ENCODE results near the gene SMCO3. TPM values are rescaled to one million over a fixed set of nuclear protein-coding genes. Genes with fewer than 3 reads are reported as not detected.

SMCO3 gene
- total RNA-seq = 1.4 to 1.5 TPM (median 1.5 TPM) in 3 replicates

DNA sequence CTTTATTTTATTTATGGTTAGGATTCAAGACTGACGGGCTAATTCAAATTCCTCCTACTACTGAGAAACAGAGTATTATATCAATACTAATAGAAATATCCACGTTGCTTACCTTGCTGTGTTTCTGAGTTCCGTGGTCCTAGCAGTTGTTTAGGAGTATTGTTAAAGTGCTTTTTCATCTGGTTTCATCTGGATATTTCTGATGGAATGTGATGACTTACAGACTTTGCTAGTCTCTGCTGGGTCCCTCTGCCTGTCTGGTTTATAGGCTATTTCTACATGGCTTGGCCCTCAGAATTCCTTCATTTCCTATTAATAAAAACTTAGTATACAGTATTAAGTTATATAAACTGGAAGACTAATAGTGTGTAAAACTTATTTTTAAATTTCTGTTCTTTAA lies at the start of gene SMCO3:
Gene SMCO3 (minus strand): TSS at position 169 of the 400 bp plus-strand sequence. CDS start 7,502 bp downstream, outside the sequence.
- TF ChIP-seq, protein P1, sequence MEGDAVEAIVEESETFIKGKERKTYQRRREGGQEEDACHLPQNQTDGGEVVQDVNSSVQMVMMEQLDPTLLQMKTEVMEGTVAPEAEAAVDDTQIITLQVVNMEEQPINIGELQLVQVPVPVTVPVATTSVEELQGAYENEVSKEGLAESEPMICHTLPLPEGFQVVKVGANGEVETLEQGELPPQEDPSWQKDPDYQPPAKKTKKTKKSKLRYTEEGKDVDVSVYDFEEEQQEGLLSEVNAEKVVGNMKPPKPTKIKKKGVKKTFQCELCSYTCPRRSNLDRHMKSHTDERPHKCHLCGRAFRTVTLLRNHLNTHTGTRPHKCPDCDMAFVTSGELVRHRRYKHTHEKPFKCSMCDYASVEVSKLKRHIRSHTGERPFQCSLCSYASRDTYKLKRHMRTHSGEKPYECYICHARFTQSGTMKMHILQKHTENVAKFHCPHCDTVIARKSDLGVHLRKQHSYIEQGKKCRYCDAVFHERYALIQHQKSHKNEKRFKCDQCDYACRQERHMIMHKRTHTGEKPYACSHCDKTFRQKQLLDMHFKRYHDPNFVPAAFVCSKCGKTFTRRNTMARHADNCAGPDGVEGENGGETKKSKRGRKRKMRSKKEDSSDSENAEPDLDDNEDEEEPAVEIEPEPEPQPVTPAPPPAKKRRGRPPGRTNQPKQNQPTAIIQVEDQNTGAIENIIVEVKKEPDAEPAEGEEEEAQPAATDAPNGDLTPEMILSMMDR (IDR thresholded peaks at IDR 0.05; ENCODE audit: unreplicated experiment) = no peak
- peak within 1 kb of the TSS; percentile 39 for H3K4me3 Mint-ChIP-seq
- H3K9me3 Mint-ChIP-seq = peaks cover 9% of the 10 kb centered on the region
- H3K4me1 Mint-ChIP-seq = peaks cover 11% of the 10 kb centered on the region
- no peaks in the 10 kb centered on the region for H3K27me3 Mint-ChIP-seq (ENCODE audit: low read depth)
- DNase-seq (ENCODE audit: low spot score in 2 of 2, unreplicated experiment in 2 of 2) = no peak
- peak within 1 kb of the TSS; percentile 27 for H3K27ac Mint-ChIP-seq
- peaks cover 3% of the 10 kb centered on the region for H3K36me3 Mint-ChIP-seq

DNA sequence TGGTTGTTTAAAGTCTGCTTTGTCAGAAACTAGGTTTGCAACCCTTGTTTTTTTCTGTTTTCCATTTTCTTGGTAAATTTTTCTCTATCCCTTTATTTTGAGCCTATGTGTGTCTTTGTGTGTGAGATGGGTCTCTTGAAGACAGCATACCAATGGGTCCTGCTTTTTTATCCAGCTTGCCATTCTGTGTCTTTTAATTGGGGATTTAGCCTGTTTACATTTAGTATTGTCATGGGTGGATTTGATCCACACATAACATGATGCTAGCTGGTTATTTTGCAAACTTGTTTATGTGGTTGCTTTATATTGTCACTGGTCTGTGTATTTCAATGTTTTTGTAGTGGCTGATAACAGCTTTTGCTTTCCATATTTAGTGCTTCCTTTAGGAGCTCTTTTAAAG lies 46.5 kb upstream of the SMCO3 start:
- DNase-seq (ENCODE audit: low spot score in 2 of 2, unreplicated experiment in 2 of 2) = no peak
- Mint-ChIP-seq H3K4me1 (no peaks in the 10 kb centered on the region), H3K27ac (no peak overlapping the region), H3K9me3 (peaks cover 72% of the 10 kb centered on the region), H3K36me3 (peaks cover 39% of the 10 kb centered on the region), H3K27me3 (ENCODE audit: low read depth) (no peaks in the 10 kb centered on the region), H3K4me3 (no peak overlapping the region)
- TF ChIP-seq, protein P1 (IDR thresholded peaks at IDR 0.05; ENCODE audit: unreplicated experiment) = no peak

DNA sequence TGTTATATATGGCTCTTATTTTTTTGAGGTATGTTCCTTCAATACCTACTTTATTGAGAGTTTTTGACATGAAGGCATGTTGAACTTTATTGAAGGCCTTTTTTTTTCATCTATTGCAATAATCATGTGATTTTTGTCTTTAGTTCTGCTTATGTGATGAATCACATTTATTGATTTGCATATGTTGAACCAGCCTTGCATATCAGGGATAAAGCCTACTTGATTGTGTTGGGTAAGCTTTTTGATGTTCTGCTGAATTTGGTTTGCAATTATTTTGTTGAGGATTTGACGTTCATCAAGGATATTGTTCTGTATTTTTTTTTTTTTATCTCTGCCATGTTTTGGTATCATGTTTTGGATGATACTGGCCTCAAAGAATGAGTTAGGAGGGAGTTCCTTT lies 44.5 kb upstream of the SMCO3 start:
- H3K27ac Mint-ChIP-seq = no peak overlapping the region
- TF ChIP-seq, protein P1 (IDR thresholded peaks at IDR 0.05; ENCODE audit: unreplicated experiment) = no peak
- peaks cover 58% of the 10 kb centered on the region for H3K9me3 Mint-ChIP-seq
- no peaks in the 10 kb centered on the region for H3K27me3 Mint-ChIP-seq (ENCODE audit: low read depth)
- peaks cover 16% of the 10 kb centered on the region for H3K4me1 Mint-ChIP-seq
- peaks cover 39% of the 10 kb centered on the region for H3K36me3 Mint-ChIP-seq
- H3K4me3 Mint-ChIP-seq = no peak overlapping the region
- no peak for DNase-seq (ENCODE audit: low spot score in 2 of 2, unreplicated experiment in 2 of 2)

DNA sequence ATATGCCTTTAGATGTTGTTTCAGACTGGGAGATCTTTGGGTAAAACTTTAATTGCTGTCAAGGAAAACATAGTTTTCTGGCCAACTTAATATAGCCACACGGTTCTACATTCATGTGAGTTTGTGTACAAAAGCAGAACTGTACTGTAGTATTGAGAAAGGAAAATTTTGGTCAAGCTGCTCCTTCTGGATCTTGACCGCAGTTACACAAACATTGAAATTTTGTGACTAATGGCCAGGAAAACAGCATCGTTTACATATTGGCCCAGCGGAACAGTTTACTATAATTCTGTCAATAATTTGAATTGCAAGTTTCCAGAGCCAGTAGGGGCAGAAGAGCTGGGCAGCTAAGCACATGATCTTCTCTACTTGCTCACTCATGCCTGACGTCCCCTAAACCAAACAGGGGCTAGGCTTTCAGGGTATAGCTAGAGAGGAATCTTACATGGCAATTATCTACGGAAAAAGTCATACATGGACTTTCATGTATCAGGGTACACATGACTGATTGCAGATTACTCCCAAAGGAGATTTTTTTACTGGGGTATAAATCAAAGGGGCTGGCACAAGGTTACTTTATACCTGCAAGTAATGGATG lies 40.7 kb upstream of the SMCO3 start:
- no peak overlapping the region for H3K4me3 Mint-ChIP-seq
- peaks cover 36% of the 10 kb centered on the region for H3K9me3 Mint-ChIP-seq
- no peak for DNase-seq (ENCODE audit: low spot score in 2 of 2, unreplicated experiment in 2 of 2)
- H3K36me3 Mint-ChIP-seq = peaks cover 24% of the 10 kb centered on the region
- H3K4me1 Mint-ChIP-seq = peaks cover 41% of the 10 kb centered on the region
- H3K27me3 Mint-ChIP-seq (ENCODE audit: low read depth) = no peaks in the 10 kb centered on the region
- H3K27ac Mint-ChIP-seq = peak overlapping the region; percentile 88
- TF ChIP-seq, protein P1 (IDR thresholded peaks at IDR 0.05; ENCODE audit: unreplicated experiment) = no peak

DNA sequence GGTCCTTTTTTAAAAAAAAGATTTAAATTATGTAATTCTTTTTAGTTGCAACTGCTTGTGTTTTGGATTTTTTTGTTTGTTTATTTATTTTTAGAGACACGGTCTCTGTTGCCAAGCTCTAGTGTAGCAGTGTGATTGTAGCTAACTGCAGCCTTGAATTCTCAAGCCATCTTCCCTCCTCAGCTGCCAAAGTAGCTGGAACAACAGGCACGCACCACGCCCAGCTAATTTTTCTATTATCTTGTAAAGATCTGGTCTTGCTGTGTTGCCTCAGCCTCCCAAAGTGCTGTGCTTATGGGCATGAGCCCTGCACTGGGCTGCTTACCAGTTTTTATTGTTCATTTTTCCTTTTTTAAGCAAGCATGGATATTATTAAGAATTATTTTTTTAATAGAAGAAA lies 40.0 kb upstream of the SMCO3 start:
- Mint-ChIP-seq H3K9me3 (peaks cover 28% of the 10 kb centered on the region), H3K4me3 (no peak overlapping the region), H3K36me3 (peaks cover 18% of the 10 kb centered on the region), H3K27ac (peak overlapping the region; percentile 80), H3K27me3 (ENCODE audit: low read depth) (no peaks in the 10 kb centered on the region), H3K4me1 (peaks cover 48% of the 10 kb centered on the region)
- TF ChIP-seq, protein P1 (IDR thresholded peaks at IDR 0.05; ENCODE audit: unreplicated experiment) = no peak
- no peak for DNase-seq (ENCODE audit: low spot score in 2 of 2, unreplicated experiment in 2 of 2)

All from mesothelial cell of epicardium (in vitro differentiated cells).